GM12878 (cell line): Measurements from ENCODE around the gene PRR5.

Source experiments
- EZH2 ChIP-seq: IDR thresholded peaks from 2 replicates; pipeline ENCODE4 v1.6.1; 2012; ENCODE audit warnings: low read depth, mild to moderate bottlenecking, control low read depth, inconsistent platforms, low read length, borderline replicate concordance; ENCODE audit not compliant: control insufficient read depth
- SP1 ChIP-seq: IDR thresholded peaks from one replicate; pipeline ENCODE4 v1.6.1; 2011; ENCODE audit warnings: low read depth, low read length
- ZZZ3 ChIP-seq: IDR thresholded peaks from 2 replicates; pipeline ENCODE4 v1.6.1; 2011; ENCODE audit warnings: low read depth; ENCODE audit not compliant: control insufficient read depth, insufficient read length
- TF ChIP-seq, protein P1 (sequence below), 3 experiments: IDR thresholded peaks in 2 of 3; conservative IDR thresholded peaks in 1 of 3; 2 replicates each; pipeline ENCODE4 v1.5.1; 2011; ENCODE audit warnings: low read depth in 3 of 3, low read length in 3 of 3, mild to moderate bottlenecking in 3 of 3, control low read depth in 2 of 3, moderate library complexity in 2 of 3, inconsistent platforms in 1 of 3, mixed read lengths in 1 of 3; ENCODE audit not compliant: control insufficient read depth in 2 of 3, insufficient read depth in 1 of 3; ENCODE audit errors: extremely low read depth in 1 of 3

DNA sequence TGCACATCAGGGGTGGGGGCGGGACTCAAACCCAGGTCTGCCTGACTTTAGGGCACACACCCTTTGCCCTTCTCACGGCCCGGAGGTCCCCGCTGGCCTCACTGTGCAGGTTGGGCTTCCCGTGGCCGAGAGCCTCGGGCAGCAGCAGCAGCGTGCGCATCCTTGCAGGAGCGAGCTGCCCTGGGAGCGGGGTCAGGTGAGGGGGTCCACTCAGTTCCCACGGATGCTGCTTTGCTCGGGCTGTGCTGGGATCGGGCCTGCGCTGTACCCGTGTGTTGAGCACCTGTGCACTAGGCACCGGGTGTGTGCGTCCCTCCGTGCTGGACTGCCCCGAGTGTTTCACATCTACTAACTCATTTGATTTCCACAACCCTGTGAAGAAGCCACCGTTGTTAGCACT, 25.1 kb downstream of the PRR5 start:
- TF ChIP-seq SP1 = no peak
- TF ChIP-seq, protein P1, sequence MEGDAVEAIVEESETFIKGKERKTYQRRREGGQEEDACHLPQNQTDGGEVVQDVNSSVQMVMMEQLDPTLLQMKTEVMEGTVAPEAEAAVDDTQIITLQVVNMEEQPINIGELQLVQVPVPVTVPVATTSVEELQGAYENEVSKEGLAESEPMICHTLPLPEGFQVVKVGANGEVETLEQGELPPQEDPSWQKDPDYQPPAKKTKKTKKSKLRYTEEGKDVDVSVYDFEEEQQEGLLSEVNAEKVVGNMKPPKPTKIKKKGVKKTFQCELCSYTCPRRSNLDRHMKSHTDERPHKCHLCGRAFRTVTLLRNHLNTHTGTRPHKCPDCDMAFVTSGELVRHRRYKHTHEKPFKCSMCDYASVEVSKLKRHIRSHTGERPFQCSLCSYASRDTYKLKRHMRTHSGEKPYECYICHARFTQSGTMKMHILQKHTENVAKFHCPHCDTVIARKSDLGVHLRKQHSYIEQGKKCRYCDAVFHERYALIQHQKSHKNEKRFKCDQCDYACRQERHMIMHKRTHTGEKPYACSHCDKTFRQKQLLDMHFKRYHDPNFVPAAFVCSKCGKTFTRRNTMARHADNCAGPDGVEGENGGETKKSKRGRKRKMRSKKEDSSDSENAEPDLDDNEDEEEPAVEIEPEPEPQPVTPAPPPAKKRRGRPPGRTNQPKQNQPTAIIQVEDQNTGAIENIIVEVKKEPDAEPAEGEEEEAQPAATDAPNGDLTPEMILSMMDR (IDR thresholded peaks at IDR 0.05 in 2 of 3, conservative IDR thresholded peaks at IDR 0.05 in 1 of 3; ENCODE audit: control insufficient read depth in 2 of 3, extremely low read depth in 1 of 3, insufficient read depth in 1 of 3, low read depth in 3 of 3, low read length in 3 of 3) = no peak
- TF ChIP-seq ZZZ3 = no peak
- TF ChIP-seq EZH2 = no peak
